Activated CD8-positive, alpha-beta memory T cell treated with anti-CD3 and anti-CD28 coated beads, Interleukin-2, amount 50 U/mL, for 1 hour (primary cell): Measurements from ENCODE around the gene UNC5A.

ENCODE experiments used
- DNase-seq: peaks from one replicate; pipeline ENCODE4 v3.0.0-alpha.2; 2020; ENCODE audit errors: extremely low read depth

UNC5A gene

DNA sequence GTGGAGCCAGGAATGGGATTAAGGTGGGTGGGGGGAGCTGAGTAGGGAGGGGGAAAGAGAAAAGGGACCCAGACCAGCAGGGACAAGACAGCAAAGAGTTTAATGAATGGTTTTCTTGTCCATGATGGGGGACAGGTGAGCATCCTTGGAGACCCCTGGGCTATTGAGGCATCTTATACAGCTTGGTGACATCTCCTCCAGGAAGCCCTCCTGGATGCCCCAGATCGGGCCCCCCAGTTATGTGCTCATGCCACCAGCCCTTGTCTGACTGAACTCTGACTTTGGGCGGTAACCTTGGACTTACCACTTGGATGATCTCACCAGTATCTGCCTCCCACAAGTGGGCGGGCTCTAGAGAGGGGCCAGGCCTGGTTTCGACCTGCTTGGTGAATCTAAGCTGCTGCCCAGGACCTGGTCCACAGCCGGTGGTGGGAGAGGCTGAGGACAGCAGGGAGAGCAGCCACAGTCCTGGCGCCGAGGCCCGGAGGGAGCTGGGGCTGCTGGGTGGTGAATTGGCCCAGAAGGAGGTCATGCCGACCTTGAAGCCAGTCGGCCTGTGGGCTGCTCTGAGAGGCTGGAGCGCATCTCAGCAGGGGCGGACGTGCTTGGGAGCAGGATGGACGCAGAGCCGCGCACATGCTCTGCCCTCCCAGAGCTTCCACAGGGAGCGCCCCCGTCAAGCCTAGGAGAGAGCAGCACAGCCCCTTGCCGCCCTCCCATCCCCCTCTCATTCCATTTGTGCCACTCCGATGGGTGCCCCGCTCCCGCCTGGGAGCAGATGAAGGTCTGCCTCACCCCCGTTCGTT is 36.2 kb downstream of the UNC5A start:
- DNase-seq, result no peak

DNA sequence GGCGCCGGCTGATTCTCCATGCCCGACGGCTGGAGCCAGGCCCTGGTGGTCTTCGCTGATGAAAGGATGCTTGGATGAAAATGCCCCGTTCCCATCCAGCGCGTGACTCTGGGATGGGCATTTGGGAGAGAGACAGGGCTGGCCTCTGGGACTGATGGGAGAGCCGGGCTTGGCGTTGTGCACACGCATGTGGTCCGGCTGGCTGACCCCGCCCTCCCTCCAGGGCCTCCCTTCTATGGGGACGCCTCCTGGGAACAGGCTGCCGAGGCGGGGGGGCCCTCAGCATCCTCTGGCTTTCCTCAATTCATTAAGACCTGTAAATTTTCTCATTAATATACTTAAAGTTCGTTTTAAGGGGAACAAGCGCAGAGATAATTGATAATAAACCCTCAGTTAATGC is 36.8 kb downstream of the UNC5A start:
- no peak for DNase-seq

DNA sequence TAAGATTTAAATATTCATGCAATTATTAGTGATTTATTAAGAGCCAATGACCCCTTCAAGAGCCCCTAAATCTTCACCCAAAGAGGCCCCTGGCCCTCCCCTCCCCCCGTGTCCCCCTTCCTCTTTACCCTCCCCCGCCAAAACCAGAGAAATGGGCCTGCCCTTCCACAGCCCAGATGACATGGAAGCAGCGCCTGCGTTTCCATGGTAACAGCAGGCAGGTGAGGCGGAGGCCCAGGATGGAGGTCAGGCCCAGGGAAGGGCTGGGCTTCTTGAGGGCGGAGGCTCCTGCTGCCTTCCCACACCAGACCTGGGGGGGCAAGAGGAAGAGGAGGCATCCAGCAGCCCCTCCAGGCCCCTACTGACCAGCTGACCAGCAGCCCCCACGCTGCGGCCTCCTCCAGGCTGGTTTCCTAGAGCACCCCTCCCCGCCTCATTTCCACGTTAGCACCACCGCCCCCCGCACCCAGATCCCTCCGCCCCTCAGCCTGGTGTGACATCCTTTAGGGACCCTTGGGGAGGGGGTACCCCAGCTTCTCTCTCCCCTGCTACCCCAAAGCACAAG is 37.4 kb downstream of the UNC5A start:
- no peak for DNase-seq

DNA sequence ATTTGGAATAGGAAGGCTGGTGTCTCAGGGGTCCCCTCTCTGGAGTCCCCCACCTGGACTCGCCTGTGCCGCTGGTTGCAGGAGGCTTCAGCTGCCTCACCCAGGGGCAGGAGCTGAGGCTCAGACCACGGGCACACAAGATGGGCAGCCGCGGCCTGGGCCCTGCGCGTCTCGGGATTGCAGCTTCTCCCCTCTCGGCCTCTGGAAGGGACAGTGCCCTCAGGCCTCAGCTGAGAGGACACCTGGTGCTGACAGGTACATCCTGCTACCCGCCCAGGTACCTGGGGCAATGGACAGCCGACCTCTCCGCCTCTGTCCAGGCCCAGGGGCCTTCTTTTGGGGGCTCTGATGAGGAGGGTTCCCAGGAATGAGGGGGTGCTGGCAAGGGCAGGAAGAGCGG is 38.3 kb downstream of the UNC5A start:
- DNase-seq, result no peak

DNA sequence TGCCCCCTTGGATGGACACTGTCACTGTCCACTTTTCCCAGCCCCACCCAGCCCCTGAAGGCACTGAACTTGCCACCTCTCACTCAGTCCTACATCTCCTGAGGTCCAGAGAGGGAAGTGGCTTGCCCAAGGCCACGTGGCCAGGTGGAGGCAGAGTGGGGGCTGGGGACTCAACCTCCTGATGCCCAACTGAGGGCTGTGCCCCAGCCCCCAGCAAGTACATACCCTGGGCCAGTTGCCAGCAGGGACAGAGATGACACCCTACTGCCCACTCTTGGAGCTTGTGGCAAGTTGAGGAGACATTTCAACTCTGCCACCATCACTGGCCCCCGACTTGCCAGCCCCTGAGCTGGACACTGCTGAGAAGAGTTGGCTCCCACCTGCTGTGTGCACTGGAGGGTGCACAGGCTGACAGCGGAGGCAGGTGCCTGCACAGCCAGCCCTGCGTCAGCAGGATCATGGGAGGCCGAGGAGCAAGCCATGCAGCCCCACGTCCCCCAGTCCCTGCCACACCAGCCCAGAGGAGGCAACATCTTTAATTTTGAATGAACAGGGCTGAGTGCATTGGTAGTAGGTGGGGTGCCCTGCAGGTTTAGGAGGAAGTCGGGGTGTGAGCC is 39.4 kb downstream of the UNC5A start:
- DNase-seq, result no peak

DNA sequence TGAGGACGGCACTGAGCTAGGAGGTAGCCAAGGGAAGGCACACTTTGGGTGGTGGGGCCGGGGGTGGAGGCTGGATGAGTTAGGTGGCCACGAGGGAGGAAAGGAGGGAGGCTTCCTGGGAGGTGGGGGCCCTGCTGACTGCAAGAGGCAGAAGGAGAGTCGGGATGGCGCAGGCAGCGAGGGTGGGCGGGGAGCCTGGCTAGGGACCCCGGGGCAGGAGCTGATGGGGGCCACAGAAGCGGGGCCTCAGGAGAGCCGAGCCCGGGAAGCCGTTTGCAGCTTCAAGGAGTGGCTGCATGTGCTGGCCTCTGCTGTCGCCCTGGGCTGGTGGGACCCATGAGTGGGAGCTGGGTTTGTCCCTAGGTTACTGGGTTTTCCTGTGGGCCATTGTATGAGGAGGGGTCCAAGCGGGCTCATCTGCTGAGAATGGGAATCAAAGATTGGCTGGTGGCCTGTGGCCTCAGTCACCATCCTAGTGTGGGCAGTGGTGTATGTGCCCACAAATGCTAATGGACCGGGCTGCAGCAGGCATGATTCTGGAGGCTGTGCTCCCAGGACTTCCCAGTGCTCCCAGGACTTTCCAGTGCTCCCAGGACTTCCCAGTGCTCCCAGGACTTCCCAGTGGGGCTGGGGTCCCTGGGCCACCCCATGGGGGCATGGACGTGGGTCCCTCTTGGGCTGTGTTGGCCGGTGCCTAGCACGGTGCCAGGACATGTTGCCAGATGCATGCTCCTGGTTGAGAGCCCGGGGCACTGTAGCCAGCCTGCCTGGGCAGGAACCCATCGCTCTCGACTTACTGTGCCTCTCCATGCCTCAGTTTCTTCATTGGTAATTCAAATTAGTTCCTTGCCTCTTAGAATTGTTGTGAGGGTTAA is 40.2 kb downstream of the UNC5A start:
- DNase-seq, result no peak

DNA sequence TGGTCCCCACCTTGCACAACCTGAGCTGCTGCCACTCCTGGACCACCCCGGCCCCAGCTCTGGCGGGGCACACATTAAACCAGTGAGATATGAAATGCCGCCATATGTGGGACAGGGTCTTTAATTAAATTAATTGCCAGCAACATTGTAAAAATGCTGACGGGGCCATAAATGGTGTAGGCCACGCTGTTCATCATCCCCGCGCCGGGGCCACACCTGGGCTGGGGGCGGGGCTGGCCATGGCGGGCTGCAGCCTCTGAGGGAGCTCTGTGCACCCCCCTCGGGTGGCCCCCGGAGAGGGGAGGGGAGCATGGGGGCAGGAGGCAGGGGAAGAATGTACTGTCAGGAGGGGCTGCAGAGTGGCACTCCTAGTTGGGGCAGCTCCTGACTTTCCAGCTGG is 41.0 kb downstream of the UNC5A start:
- DNase-seq, result no peak

DNA sequence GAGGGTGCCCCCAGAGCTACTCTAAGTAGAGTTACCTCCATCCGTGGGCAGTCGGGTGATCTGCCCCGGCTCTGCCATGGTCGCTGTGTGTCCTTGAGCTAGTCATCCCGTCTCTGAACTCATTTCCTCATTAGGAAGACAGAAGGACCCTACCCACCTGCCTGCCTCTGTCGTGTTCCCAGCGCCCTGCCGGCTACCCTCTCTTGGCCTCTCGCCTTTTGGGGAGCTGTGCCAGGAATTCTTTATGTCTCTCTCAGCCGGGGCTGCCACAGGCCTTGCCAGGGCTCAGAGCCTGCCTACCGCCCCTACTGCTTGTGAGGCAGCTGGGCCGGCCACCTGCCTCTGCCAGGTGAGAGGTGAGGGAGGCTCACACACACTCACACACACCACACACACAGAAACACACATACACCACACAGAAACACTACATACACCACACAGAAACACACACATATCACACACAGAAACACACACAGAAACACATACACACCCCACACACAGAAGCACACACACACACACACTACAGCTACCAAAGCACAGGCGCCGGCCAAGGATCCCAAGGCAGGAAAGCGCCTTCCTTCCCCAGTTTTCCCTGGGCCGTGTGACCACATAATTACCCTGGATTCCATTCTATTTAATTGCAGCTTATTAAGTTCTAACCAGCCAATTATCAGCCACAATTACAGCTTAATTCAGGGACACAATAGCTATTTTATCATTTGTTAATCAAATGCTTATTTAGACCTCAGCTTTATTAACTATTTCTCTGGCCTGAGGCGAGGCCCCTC is 41.7 kb downstream of the UNC5A start:
- no peak for DNase-seq

DNA sequence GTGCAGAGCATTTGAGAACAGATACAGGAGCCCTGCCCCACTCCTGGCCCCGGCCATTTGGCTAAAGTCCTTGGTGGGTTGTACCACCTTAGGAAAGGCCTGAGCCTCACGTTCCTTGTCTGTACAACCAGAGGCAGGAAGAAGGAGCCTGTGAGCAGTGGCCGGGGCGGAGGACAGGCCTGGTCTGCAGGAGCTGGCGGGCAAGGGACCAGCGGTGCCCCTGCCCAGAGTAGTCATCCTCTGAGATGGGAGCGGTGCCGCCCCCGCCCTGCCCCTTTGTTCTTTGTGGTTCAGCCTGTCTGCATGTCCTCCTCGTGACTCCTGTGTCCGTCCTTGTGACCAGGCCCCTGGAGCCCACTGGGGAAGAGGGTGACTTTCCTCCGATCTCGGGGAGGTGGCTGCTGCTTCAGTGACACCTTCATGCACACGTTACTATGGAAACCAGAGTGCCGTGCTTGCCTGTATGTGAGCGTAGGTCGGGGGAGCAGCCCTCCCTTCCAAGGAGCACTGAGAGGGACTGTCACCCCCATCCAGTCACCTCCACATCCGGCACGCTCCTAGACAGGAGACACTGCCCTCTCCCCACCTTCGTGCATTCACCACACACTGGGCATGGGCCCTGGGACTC is 42.9 kb downstream of the UNC5A start:
- no peak for DNase-seq

DNA sequence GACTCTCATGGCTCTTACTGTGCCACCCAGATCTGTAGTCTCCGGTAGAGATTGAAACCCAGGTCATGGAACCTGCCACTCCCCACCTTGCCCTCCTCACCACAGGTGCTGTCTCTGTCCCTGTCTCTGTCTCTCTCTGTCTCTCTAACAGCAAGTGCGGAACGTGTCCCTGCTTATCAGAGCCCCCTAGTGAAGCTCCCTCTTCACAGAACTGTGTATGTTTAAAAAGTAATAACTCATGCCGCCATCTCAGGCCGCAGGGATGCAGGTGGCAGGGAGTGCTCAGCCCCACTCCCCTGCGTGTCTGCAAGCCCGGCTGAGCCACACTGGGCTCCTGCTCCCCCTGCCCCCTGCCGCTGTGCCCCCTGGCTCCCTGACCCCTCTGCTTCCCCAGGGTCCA is 43.8 kb downstream of the UNC5A start:
- DNase-seq, result no peak

DNA sequence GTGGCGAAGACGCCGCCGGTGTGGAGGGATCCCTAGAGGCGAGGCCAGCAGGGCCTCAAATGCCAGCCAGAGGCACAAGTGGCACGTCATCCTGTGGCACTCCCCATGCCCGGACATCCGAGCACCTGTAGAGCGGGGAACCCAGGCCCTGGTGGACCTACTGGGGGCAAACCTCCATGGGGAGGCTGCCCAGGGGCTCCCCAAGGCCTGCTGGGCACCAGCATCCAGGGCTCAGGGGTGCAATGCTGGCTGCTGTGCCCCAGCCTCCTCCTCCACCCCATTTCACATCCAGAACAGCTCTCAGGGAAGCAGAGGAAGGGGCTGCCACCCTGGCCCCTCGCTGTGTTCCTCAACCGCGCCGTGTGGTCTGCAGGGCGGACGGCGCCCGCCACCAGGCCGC is 45.2 kb downstream of the UNC5A start:
- no peak for DNase-seq

DNA sequence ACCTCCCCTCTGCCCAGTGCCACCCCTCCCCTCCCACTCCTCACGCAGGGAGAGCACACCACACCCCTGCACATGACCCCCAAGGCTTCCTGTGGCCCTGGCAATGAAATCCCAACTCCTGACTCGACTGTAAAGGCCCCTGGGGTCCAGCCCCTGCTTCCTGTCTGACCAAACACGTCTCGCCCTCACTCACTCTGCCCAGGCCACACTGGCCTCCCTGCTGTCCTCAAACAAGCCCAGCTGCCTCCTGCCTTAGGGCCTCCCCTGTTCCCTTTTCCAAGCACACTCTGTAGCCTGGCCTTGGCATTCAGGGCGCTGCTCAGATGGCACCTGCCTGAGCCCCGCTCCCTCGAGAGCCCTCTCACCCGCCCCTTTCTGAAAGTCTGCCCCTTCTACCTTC is 46.4 kb downstream of the UNC5A start:
- DNase-seq, result no peak

DNA sequence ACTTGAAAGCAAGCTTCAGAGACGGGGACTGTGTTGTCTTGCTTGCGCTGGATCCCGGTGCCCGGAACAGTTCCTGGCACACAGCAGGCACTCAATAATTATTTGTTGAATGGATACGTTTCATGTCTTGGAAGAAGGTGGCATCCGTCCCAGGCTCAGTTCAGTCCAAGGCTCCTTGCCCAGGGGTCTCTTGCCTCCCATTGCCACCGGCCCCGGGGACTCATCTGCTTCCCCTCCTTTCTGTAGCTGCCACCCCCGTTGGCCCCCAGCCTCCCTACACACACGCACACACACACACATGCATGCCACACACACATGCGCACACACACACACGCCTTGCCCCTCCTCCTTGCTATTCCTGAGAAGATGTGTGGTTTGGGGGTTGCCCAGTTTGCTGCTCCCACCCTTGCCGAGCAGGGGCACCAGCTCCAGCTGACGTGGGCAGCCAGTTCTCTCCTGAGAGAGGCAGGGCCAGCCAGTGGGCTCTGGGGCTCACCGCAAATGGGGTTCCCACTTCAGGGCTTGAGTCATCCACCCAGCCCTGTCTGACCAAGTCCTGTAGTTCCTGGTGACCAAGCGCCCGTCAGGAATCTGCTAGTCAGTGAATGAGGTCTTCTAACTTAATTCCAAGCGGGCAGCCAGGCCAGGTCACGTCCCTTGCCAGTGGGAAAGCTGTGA is 47.0 kb downstream of the UNC5A start:
- DNase-seq, result no peak

DNA sequence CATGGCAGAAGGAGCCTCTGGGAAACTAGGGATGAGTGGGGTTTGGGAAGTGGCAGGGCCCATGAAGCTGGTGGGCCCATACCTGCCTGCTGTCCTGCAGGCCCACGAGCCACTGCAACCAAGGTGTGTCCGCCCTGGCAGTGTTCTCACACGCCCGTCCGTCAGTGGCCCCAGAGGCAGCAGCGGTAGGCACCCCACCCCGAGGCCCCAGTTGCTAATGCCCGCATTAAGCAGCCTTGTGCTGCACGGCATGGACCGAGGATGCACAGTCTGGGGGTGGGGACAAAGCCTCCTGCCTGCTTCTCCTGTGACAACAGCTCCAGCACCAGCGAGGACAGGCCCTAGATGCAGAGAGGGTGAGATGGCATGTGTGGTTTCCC is 47.5 kb downstream of the UNC5A start:
- DNase-seq, result no peak

DNA sequence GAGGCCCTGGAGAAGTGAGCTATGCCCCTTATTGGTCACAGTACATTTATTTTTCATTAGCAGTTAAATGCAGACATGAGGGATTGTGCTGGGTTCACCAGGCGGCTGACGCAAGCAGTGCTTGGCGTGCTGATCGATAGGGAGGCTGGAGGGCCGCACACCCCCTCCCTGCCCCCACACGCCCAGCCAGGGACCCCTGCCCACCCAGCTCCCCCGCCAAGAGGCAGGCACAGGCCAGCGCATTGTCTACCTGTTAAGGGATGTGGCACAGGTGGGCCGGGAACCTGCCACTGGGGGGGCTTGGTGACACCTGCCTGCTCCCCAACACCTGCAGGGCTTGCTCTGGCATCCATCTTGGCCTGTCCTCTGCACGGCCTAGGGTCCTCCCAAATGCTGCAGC is 49.6 kb downstream of the UNC5A start:
- no peak for DNase-seq

DNA sequence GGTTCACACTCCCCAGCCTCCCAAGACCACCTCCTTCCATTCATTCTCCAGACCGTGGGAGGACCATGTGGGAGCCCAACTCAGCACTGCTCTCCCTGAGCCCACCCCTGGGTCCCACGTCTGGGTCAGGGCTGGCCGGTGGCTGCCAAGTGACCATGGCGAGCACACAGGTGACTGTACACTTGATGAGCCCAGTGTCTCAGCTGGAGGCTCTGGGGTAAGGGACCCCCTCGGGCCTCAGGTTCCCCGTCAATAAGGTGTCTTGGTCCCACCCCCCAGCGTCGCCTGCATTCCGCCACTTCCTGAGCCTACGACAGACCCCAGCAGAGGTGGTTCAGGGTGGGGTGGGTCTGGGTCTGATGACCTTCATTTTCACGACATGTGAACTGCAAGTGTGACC is 50.0 kb downstream of the UNC5A start:
- no peak for DNase-seq

DNA sequence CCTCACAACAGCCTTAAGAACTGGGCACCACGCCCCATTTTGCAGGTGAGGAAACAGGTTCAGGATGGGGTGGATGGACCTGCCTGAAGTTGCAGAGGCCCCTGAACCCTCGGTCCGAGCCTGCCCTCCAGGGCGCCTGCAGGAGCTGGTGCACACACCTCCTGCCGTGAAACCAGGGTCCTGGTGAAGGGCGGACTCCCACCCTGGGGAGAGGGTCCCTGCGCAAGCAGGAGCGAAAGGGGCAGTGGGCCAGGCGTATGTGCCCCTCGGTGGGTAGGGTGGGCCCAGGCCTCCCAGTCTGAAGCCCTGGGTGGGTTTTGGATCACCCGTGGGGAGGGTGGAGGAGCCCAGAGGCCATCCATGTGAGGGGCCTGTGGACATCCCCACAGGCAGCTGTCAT is 50.9 kb downstream of the UNC5A start:
- no peak for DNase-seq

DNA sequence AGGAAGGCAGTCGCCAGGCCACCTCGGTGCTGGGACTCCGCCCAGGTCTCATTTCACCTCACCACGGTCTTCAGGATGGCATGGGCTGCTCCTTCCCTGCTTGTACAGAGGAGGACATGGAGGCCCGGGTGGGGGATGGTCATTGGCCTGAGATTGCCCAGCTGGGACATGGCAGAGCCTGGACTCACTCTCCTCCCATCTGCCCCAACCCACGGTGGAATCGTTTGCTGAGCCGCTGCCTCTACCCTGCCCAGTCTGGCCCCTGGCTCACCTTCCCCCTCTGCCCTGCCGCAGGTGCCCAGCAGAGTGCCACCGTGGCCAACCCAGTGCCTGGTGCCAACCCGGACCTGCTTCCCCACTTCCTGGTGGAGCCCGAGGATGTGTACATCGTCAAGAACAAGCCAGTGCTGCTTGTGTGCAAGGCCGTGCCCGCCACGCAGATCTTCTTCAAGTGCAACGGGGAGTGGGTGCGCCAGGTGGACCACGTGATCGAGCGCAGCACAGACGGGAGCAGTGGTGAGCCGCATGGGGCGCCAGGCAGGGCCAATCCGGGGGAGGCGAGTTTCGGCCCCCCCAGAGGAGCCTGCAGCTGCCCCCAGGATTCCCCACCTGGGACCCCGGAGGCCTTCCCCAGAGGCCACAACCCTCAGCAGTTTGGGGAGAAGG is 52.1 kb downstream of the UNC5A start:
- DNase-seq, result no peak

DNA sequence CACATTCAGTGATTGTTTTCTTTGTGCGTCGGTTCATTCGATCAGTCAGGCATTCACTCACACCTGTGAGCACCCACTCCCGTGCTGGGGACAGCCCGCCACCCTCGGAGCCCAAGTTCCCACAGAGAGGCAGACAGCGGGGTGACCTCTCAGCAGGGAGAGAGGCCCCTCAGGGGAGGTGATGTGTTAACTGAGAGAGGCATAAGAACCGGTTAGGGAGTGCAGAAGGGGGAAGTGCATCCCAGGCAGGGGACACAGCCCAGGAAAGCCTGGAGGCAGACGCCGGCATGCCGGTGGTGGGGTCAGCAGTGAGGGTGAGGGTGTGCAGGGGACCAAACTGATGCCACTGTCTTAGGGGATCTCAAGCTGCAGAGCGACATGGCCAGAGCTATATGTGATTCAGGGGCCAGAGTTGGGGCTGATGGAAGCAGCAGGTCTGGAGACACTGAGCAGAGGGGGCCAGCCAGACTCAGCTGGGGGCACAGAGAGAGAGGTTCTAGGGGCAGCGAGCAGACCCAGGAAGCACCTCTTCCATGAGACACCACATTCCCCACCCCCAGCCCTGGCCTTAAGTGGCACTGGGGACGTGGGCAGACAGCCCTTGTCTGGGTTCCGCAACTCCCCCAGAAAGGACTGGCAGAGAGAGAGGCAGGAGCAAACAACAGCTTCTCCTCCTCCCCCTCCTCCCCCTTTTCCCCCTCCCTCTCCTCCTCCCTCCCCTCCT is 52.8 kb downstream of the UNC5A start:
- no peak for DNase-seq

DNA sequence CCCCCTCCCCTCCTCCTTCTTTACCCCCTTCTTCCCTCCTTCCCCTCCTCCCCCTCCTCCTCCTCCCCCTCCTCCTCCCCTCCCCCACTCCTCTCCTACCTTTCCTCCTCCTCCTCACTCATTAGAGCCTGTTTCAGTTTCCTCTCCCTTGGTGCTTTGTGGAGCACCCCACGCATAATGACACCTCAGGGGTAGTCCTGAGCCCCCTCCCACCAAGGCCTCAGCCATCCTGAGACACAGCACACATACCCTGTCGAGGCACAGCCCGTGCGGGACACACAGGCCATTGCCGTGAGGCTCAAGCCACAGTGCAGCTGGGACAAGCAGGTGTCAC is 53.4 kb downstream of the UNC5A start:
- DNase-seq, result no peak
